Loucy (cell line): ENCODE results near the gene ENTPD6.

Experiments
- EZH2phosphoT487 ChIP-seq: fragments of 200-600 bp; IDR thresholded peaks from 2 replicates; pipeline ENCODE4 v1.6.1; 2018; ENCODE audit warnings: antibody characterized with exemption, mild to moderate bottlenecking, moderate library complexity, borderline replicate concordance
- TF ChIP-seq, protein P1 (sequence below): fragments of 200-600 bp; sonication (generic); conservative IDR thresholded peaks from 2 replicates; pipeline ENCODE4 v1.5.1; 2014; ENCODE audit warnings: mild to moderate bottlenecking, antibody characterized with exemption, low read length

- TF ChIP-seq, protein P1, sequence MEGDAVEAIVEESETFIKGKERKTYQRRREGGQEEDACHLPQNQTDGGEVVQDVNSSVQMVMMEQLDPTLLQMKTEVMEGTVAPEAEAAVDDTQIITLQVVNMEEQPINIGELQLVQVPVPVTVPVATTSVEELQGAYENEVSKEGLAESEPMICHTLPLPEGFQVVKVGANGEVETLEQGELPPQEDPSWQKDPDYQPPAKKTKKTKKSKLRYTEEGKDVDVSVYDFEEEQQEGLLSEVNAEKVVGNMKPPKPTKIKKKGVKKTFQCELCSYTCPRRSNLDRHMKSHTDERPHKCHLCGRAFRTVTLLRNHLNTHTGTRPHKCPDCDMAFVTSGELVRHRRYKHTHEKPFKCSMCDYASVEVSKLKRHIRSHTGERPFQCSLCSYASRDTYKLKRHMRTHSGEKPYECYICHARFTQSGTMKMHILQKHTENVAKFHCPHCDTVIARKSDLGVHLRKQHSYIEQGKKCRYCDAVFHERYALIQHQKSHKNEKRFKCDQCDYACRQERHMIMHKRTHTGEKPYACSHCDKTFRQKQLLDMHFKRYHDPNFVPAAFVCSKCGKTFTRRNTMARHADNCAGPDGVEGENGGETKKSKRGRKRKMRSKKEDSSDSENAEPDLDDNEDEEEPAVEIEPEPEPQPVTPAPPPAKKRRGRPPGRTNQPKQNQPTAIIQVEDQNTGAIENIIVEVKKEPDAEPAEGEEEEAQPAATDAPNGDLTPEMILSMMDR: no peak
- TF ChIP-seq EZH2phosphoT487: no peak
These were observed 59.1 kb downstream of the ENTPD6 start for GRCh38 chr20:25254571-25254970.
